HCT116 (cell line): ENCODE measurements around the gene TRIM31. TPM values are rescaled to one million over a fixed set of nuclear protein-coding genes. Genes with fewer than 3 reads are reported as not detected.

Experiments used
- ATAC-seq: fragments of 200-7000 bp; cut with Tn5 transposase; 2 replicates; pipeline ENCODE4 v1.9.1; 2020; ENCODE audit warnings: mild to moderate bottlenecking, moderate library complexity
- BruUV-seq: library from RNA; stranded (reverse); fragments of 400-500 nt; replicated peaks from 2 replicates; lab custom pipeline; 2021; lab: Mats Ljungman, UMichigan
- CTCF ChIA-PET: fragments of 300-600 bp; sonication (Branson Sonifier 250); formaldehyde crosslinking; loops from one replicate; lab custom pipeline; 2021; ENCODE audit warnings: antibody characterized with exemption; lab: Charles Lee
- POLR2A ChIA-PET: fragments of 300-600, 350-600 bp; sonication (Branson Sonifier 250); formaldehyde crosslinking; loops from one replicate; lab custom pipeline; 2021; ENCODE audit warnings: antibody characterized with exemption; lab: Charles Lee
- RAD21 ChIA-PET, 2 experiments: fragments of 300-600 bp; sonication (Branson Sonifier 250); formaldehyde crosslinking; loops; one replicate each; lab custom pipeline; 2023; ENCODE audit warnings: low total read pairs in 2 of 2; ENCODE audit not compliant: uncharacterized antibody in 2 of 2, unreplicated experiment in 2 of 2, low non-redundant PET in 1 of 2; lab: Charles Lee
- DNase-seq: peaks from one replicate; pipeline ENCODE4 v3.0.0-alpha.2; 2010; ENCODE audit warnings: low read depth, low spot score
- H2AFZ ChIP-seq: fragments of 200-600 bp; shearing (Covaris generic), sonication (generic); 2 replicates; pipeline ENCODE4 v1.6.1; 2017; ENCODE audit warnings: low read depth, mixed run types, mixed read lengths, antibody characterized with exemption, low read length; ENCODE audit not compliant: poor library complexity, severe bottlenecking
- H3K27ac ChIP-seq: 2 replicates; pipeline ENCODE4 v1.5.1; 2012; ENCODE audit warnings: low read depth, low read length
- H3K27me3 ChIP-seq: fragments of 200-600 bp; sonication (generic); 2 replicates; pipeline ENCODE4 v1.6.1; 2016; ENCODE audit warnings: mixed run types, low read length, mixed read lengths; ENCODE audit not compliant: insufficient read depth
- H3K36me3 ChIP-seq, 2 experiments: fragments of 200-500 bp in 1 of 2; fragments of 200-600 bp in 1 of 2; sonication (Bioruptor generic) in 1 of 2; sonication (generic) in 1 of 2; 2 replicates each; pipeline versions ENCODE4 v1.5.1 to v1.6.1; 2014 to 2016; ENCODE audit warnings: low read length in 2 of 2, inconsistent platforms in 1 of 2, mixed read lengths in 1 of 2, mixed run types in 1 of 2; ENCODE audit not compliant: insufficient read depth in 2 of 2, control insufficient read depth in 1 of 2
- H3K4me1 ChIP-seq, 2 experiments: fragments of 200-600 bp in 1 of 2; sonication (generic) in 1 of 2; 2 replicates each; pipeline versions ENCODE4 v1.5.1 to v1.6.1; 2012 to 2017; ENCODE audit warnings: low read length in 2 of 2, inconsistent platforms in 1 of 2, mild to moderate bottlenecking in 1 of 2, mixed read lengths in 1 of 2, mixed run types in 1 of 2, moderate library complexity in 1 of 2; ENCODE audit not compliant: insufficient read depth in 2 of 2, control insufficient read depth in 1 of 2
- H3K4me2 ChIP-seq: fragments of 200-600 bp; sonication (generic); 2 replicates; pipeline ENCODE4 v1.6.1; 2017; ENCODE audit warnings: mixed run types, low read length, mixed read lengths
- H3K4me3 ChIP-seq, 2 experiments: fragments of 200-600 bp in 1 of 2; sonication (generic) in 1 of 2; replicated peaks in 1 of 2; 2 replicates each; pipeline ENCODE4 v1.5.1; 2011 to 2016; ENCODE audit warnings: low read length in 2 of 2, control low read depth in 1 of 2, low read depth in 1 of 2, mild to moderate bottlenecking in 1 of 2, mixed read lengths in 1 of 2, mixed run types in 1 of 2
- H3K79me2 ChIP-seq: fragments of 200-600 bp; sonication (generic); 2 replicates; pipeline ENCODE4 v1.6.1; 2017; ENCODE audit warnings: mild to moderate bottlenecking, mixed run types, low read length, moderate library complexity, mixed read lengths; ENCODE audit not compliant: insufficient read depth
- H3K9ac ChIP-seq: fragments of 200-600 bp; sonication (generic); 2 replicates; pipeline ENCODE4 v1.6.1; 2016; ENCODE audit warnings: low read length, mixed read lengths
- H3K9me2 ChIP-seq: fragments of 200-600 bp; sonication (generic), shearing (Covaris generic); 2 replicates; pipeline ENCODE4 v1.6.1; 2017; ENCODE audit warnings: mixed run types, mild to moderate bottlenecking, moderate library complexity; ENCODE audit not compliant: insufficient read depth
- H3K9me3 ChIP-seq, 2 experiments: fragments of 200-500 bp in 1 of 2; fragments of 200-600 bp in 1 of 2; sonication (Bioruptor generic) in 1 of 2; sonication (generic) in 1 of 2; 2 replicates each; pipeline ENCODE4 v1.6.1; 2014 to 2017; ENCODE audit warnings: low read length in 2 of 2, mixed read lengths in 2 of 2, inconsistent platforms in 1 of 2, low read depth in 1 of 2, mild to moderate bottlenecking in 1 of 2, mixed run types in 1 of 2, moderate library complexity in 1 of 2; ENCODE audit not compliant: control insufficient read depth in 1 of 2, insufficient read depth in 1 of 2
- H4K20me1 ChIP-seq: fragments of 200-600 bp; sonication (generic), shearing (Covaris generic); 2 replicates; pipeline ENCODE4 v1.6.1; 2017; ENCODE audit warnings: mixed run types, mild to moderate bottlenecking, moderate library complexity; ENCODE audit not compliant: insufficient read depth
- ATF3 ChIP-seq: IDR thresholded peaks from 2 replicates; pipeline ENCODE4 v1.6.1; 2012
- CBX3 ChIP-seq: IDR thresholded peaks from 2 replicates; pipeline ENCODE4 v1.6.1; 2012; ENCODE audit warnings: low read depth
- ELF1 ChIP-seq: IDR thresholded peaks from 2 replicates; pipeline ENCODE4 v1.6.1; 2012; ENCODE audit warnings: low read depth, borderline replicate concordance
- EZH2phosphoT487 ChIP-seq: fragments of 200-600 bp; IDR thresholded peaks from 2 replicates; pipeline ENCODE4 v1.6.1; 2018; ENCODE audit warnings: antibody characterized with exemption, borderline replicate concordance
- FOSL1 ChIP-seq: IDR thresholded peaks from 2 replicates; pipeline ENCODE4 v1.6.1; 2012; ENCODE audit warnings: low read depth
- JUND ChIP-seq: IDR thresholded peaks from 2 replicates; pipeline ENCODE4 v1.6.1; 2012
- RAD21 ChIP-seq: IDR thresholded peaks from 2 replicates; pipeline ENCODE4 v1.6.1; 2012; ENCODE audit warnings: low read depth, mild to moderate bottlenecking
- REST ChIP-seq: IDR thresholded peaks from 2 replicates; pipeline ENCODE4 v1.6.1; 2012; ENCODE audit warnings: low read depth
- SIN3A ChIP-seq: IDR thresholded peaks from 2 replicates; pipeline ENCODE4 v1.6.1; 2012; ENCODE audit warnings: low read depth
- SP1 ChIP-seq: IDR thresholded peaks from 2 replicates; pipeline ENCODE4 v1.6.1; 2012; ENCODE audit warnings: low read depth
- SRF ChIP-seq: IDR thresholded peaks from 2 replicates; pipeline ENCODE4 v1.6.1; 2012; ENCODE audit warnings: low read depth
- ZBTB33 ChIP-seq: IDR thresholded peaks from 2 replicates; pipeline ENCODE4 v1.6.1; 2011; ENCODE audit warnings: mild to moderate bottlenecking, low read length, moderate library complexity; ENCODE audit not compliant: insufficient replicate concordance; ENCODE audit errors: extremely low read depth
- ZFX ChIP-seq: fragments of 450-650 bp; IDR thresholded peaks from 2 replicates; pipeline ENCODE4 v1.6.1; 2017
- intact Hi-C: fragments of 100-400 bp; cut with micrococcal nuclease; formaldehyde crosslinking; loops from 2 replicates; pipeline ENCODE4 v1.10.0; 2022
- total RNA-seq: library from RNA; stranded (reverse); gene quantifications from one replicate; pipeline ENCODE4 v1.2.1, GENCODE V29; 2021; ENCODE audit not compliant: unreplicated experiment

TRIM31 gene
- total RNA-seq, 1 experiment from 2014 or later, result not detected

- Histone ChIP-seq H3K27me3 (no peaks in the 10 kb centered on the region), H3K36me3 (no peaks in the 10 kb centered on the region), H3K4me2 (peak overlapping the region; percentile 91), H3K9me2 (no peaks in the 10 kb centered on the region), H4K20me1 (no peaks in the 10 kb centered on the region), H3K27ac (no peak overlapping the region), H3K79me2 (no peaks in the 10 kb centered on the region), H3K4me1 (peaks cover 23 to 65% of the 10 kb centered on the region in 2 experiments), H3K9me3 (no peaks in the 10 kb centered on the region), H2AFZ (peak overlapping the region; percentile 75), H3K9ac (peak overlapping the region; percentile 64), H3K4me3 (peak overlapping the region in 1 of 2 experiments; percentile 56; a peak in 1 of 4 replicates)
- DNase-seq (no peak), ATAC-seq (no peak)
- intact Hi-C loops, result no loop called here
- ChIA-PET CTCF (no interaction called here), POLR2A (no interaction called here), RAD21 (no interaction called here)
- BruUV-seq, result no TSS peak
- TF ChIP-seq SRF (no peak), EZH2phosphoT487 (no peak), CBX3 (no peak), ELF1 (no peak), JUND (no peak), ZFX (no peak), FOSL1 (no peak), ATF3 (no peak), RAD21 (no peak), REST (no peak), ZBTB33 (no peak), SIN3A (no peak), SP1 (no peak)
These were observed 12.7 kb downstream of the TRIM31 start for GRCh38 chr6:30100154-30100553.
